HG02852 (cell line): ENCODE results near the gene GUCY1A1.

ENCODE experiments used
- ATAC-seq: cut with Tn5 transposase; IDR thresholded peaks from one replicate; pipeline ENCODE4 v1.9.1; 2021; ENCODE audit warnings: mild to moderate bottlenecking, moderate library complexity; ENCODE audit not compliant: unreplicated experiment

Gene GUCY1A1

GRCh38 chr4:155690044-155690837 lies 23.6 kb downstream of the GUCY1A1 start:
- no peak for ATAC-seq

GRCh38 chr4:155692361-155692760 lies 25.7 kb downstream of the GUCY1A1 start:
- no peak for ATAC-seq

- ATAC-seq: no peak
Observed at GRCh38 chr4:155693015-155693663, 26.5 kb downstream of the GUCY1A1 start.

DNA sequence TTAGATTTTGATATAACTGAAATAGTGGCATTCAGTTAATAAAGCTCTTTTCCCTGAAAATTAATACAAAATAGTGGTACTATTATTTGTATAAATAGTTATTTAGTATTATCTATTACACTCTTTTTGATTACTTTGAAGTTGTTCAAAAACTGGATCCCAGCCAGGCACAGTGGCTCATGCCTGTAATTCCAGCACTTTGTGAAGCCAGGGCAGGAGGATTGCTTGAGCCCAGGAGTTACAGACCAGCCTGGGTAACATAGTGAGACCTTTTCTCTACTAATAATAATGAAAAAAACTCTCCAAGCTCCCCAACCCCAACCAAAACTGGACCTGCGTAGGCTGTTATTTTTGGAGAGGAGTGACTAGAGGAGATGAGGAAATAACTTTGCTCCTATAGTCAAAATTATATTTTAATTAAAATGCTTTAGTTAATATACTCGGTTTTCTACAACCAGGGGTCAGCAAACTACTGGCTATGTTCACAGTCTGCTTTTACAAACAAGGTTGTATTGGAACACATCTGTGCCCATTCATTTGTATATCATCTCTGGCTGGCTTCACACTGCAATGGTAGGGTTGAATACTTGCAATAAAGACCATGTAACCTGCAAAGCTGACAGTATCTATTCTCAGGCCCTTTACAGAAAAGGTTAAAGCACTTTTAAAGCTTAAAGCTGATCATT lies 27.6 kb downstream of the GUCY1A1 start:
- no peak for ATAC-seq

- no peak for ATAC-seq
Observed at GRCh38 chr4:155696226-155696625, 29.6 kb downstream of the GUCY1A1 start.

GRCh38 chr4:155696726-155697125 lies 30.1 kb downstream of the GUCY1A1 start:
- ATAC-seq: no peak

DNA sequence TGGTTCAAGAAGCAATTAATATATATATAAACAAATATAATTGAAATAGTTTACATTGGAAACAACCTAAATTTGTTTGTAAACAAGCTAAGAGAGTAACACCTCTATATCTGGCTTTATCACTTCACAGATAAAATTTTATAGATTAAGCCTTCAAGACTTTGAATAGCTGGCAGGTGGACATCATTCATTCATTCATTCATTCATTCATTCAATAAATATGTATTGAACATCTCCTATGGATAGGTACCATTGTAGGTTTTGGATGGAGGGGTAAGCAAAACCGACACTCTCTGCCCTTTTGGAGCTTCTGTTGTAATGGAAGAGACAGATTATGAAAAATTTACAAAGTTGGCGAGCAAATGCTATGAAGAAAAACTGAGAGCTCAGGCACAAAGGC lies 35.2 kb downstream of the GUCY1A1 start:
- no peak for ATAC-seq

DNA sequence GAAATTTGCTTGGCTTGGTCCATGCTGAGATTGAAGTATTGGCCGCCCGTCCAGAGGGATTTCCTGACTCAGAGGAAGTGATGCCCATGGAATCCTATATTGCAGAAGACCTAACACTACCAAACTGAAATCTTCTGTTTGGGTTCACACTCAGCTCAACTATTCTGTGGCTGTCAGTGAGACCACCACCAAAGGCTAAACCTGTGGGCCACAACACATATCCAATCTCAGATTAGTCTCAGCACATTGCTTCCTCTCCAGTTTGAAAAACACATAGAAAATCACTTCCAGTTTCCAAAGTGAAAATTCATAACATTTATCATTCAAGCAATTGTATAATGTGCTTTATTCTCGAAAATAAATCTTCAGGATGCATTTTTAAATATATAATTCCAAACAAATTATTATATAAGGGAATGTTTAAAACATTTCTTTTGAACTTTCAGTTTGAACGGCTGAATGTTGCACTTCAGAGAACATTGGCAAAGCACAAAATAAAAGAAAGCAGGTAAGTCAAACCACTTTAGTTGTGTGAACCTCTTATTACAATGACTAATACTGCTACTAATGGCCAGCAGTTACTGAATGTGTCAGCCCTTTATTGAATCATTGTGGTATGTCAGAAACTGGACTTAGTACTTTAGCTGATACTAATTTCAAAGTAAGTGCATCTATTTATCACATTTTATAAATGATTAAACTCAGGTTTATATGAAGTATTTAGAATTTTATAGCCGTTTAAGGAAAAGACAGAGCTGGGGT lies 37.0 kb downstream of the GUCY1A1 start:
- no peak for ATAC-seq

- no peak for ATAC-seq
Observed at GRCh38 chr4:155704841-155705404, 38.3 kb downstream of the GUCY1A1 start.

- ATAC-seq: no peak
Observed at GRCh38 chr4:155705664-155706063, 39.0 kb downstream of the GUCY1A1 start.

GRCh38 chr4:155706147-155706546 lies 39.5 kb downstream of the GUCY1A1 start:
- ATAC-seq: no peak

- no peak for ATAC-seq
Observed at GRCh38 chr4:155707251-155707650, 40.6 kb downstream of the GUCY1A1 start.

DNA sequence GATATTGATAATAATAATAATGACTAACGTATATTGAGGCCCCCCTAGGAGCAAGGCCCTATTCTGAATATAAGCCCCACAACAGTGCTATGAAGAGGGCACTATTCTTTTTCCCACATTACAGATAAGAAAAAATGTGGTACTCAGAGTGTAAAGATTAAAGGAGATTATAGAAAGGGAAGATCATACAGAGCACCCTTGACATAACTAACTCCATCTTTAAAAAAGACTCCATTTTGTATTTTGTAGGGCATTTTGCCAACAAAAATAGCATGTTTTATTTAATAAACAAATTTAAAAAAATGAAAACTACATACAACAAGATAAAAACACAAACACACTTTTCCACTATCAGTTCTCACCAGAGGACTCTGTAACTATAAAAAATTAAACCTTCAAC lies 42.1 kb downstream of the GUCY1A1 start:
- ATAC-seq: no peak

- ATAC-seq: no peak
Observed at GRCh38 chr4:155709918-155710317, 43.3 kb downstream of the GUCY1A1 start.

DNA sequence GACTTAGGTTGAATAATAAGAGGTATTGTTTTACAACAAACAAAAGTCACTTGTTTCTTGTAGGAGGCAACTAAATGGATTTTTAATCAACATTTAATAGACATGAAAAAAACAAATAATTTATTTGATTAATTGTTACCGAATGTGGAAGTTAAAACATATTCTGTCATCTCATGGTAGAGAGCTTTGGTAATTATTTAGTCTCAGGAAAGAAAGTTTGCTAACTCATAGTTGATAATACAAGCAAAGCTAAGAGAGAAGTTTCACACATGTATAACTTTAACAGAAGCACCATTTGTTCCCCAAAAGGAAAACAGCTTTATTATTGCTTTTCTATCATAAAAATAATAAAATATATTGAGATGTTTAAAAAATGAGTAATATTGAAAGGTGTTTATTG lies 44.9 kb downstream of the GUCY1A1 start:
- no peak for ATAC-seq

- ATAC-seq: no peak
Observed at GRCh38 chr4:155712846-155713245, 46.2 kb downstream of the GUCY1A1 start.

GRCh38 chr4:155713911-155714310 lies 47.3 kb downstream of the GUCY1A1 start:
- no peak for ATAC-seq

- no peak for ATAC-seq
Observed at GRCh38 chr4:155722336-155722735, 55.7 kb downstream of the GUCY1A1 start.

DNA sequence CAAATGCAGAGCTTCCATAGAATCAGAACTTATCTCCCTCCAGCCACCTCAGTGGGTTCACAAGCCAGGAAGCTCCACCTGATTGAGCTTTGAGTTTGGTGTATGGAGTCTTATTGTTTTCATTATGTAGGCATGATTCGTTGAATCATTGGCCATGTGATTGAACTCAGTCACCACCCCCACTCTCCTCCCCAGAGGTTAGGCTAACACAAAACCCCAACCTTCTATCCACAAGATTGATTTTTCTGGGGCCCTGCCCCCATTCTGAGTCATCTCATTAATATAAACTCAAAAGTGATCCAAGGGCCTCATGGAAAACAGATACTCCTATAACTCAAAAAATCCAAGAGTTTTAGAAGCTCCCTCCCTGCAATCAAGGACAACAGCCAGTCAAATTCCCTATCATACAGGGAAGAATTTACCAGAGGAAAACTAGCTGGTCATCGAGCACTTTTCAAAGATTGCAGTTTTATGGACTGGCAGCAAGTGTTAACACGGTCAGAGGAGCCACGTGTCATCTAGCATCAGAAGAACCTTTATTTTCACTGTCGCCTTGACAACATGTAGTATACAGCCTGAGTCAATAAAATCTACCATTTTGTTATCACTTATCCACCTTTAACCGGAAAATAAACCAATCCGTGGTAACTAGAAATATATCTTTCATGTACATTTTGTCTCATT lies 56.3 kb downstream of the GUCY1A1 start:
- ATAC-seq: no peak

GRCh38 chr4:155724731-155725130 lies 58.1 kb downstream of the GUCY1A1 start:
- no peak for ATAC-seq
